Liver (tissue), 9 donors: Measurements from ENCODE around the gene DCC. TPM values are rescaled to one million over a fixed set of nuclear protein-coding genes. Genes with fewer than 3 reads are reported as not detected.

ENCODE experiments used
- DNase-seq: peaks from one replicate; pipeline ENCODE4 v3.0.0-alpha.2; 2017; ENCODE audit warnings: low spot score
- H3K27ac ChIP-seq, 2 donors: one replicate each; pipeline ENCODE4 v1.7.0; 2013; ENCODE audit warnings: inconsistent platforms in 2 of 2, low read length in 2 of 2, control low read depth in 1 of 2, low read depth in 1 of 2, mild to moderate bottlenecking in 1 of 2
- H3K27me3 ChIP-seq, 4 donors: one replicate each; pipeline versions ENCODE4 v1.6.1 to v1.7.0; 2013; ENCODE audit warnings: low read length in 3 of 4, inconsistent platforms in 1 of 4, mild to moderate bottlenecking in 1 of 4, moderate library complexity in 1 of 4; ENCODE audit not compliant: control insufficient read depth in 4 of 4, insufficient read depth in 4 of 4
- H3K36me3 ChIP-seq, 4 donors: one replicate each; pipeline versions ENCODE4 v1.6.1 to v1.7.0; 2013; ENCODE audit warnings: low read length in 3 of 4, mild to moderate bottlenecking in 3 of 4, low read depth in 1 of 4, moderate library complexity in 1 of 4; ENCODE audit not compliant: control insufficient read depth in 4 of 4, insufficient read depth in 3 of 4
- H3K4me1 ChIP-seq, 4 donors: one replicate each; pipeline versions ENCODE4 v1.6.1 to v1.7.0; 2013; ENCODE audit warnings: low read length in 3 of 4, mild to moderate bottlenecking in 3 of 4, moderate library complexity in 1 of 4; ENCODE audit not compliant: control insufficient read depth in 4 of 4, insufficient read depth in 4 of 4
- H3K4me3 ChIP-seq, 3 donors: one replicate each; pipeline versions ENCODE4 v1.6.1 to v1.7.0; 2013; ENCODE audit warnings: low read length in 3 of 3, control low read depth in 1 of 3, low read depth in 1 of 3, mild to moderate bottlenecking in 1 of 3
- H3K9ac ChIP-seq, 2 donors: one replicate each; pipeline ENCODE4 v1.7.0; 2013; ENCODE audit warnings: low read length in 2 of 2, mild to moderate bottlenecking in 2 of 2, moderate library complexity in 2 of 2, control low read depth in 1 of 2, low read depth in 1 of 2
- H3K9me3 ChIP-seq, 4 donors: one replicate each; pipeline versions ENCODE4 v1.6.1 to v1.7.0; 2013; ENCODE audit warnings: low read length in 3 of 4; ENCODE audit not compliant: control insufficient read depth in 4 of 4
- ATF3 ChIP-seq: IDR thresholded peaks from 2 replicates; pipeline ENCODE4 v1.6.1; 2016; ENCODE audit warnings: antibody characterized with exemption
- CTCF ChIP-seq: fragments of 150-350 bp; IDR thresholded peaks from 2 replicates; pipeline ENCODE4 v1.5.1; 2017; ENCODE audit warnings: improper control_type of control experiment, low read depth, low read length; ENCODE audit not compliant: missing input control
- EGR1 ChIP-seq, 2 donors: IDR thresholded peaks; 2 replicates each; pipeline ENCODE4 v1.6.1; 2016 to 2018; ENCODE audit warnings: antibody characterized with exemption in 2 of 2, low read depth in 2 of 2
- FOXA1 ChIP-seq: IDR thresholded peaks from 2 replicates; pipeline ENCODE4 v1.6.1; 2016; ENCODE audit warnings: antibody characterized with exemption
- FOXA2 ChIP-seq: IDR thresholded peaks from 2 replicates; pipeline ENCODE4 v1.6.1; 2016; ENCODE audit warnings: antibody characterized with exemption
- GABPA ChIP-seq, 2 donors: IDR thresholded peaks in 1 of 2; conservative IDR thresholded peaks in 1 of 2; 2 replicates each; pipeline ENCODE4 v1.6.1; 2016; ENCODE audit warnings: antibody characterized with exemption in 2 of 2, mild to moderate bottlenecking in 1 of 2, moderate library complexity in 1 of 2
- HNF4A ChIP-seq, 2 donors: conservative IDR thresholded peaks; 2 replicates each; pipeline ENCODE4 v1.6.1; 2016; ENCODE audit warnings: antibody characterized with exemption in 2 of 2, mild to moderate bottlenecking in 2 of 2
- HNF4G ChIP-seq: IDR thresholded peaks from 2 replicates; pipeline ENCODE4 v1.6.1; 2016; ENCODE audit warnings: antibody characterized with exemption
- JUND ChIP-seq, 2 donors: IDR thresholded peaks; 2 replicates each; pipeline ENCODE4 v1.6.1; 2016; ENCODE audit warnings: antibody characterized with exemption in 2 of 2
- MAX ChIP-seq: IDR thresholded peaks from 2 replicates; pipeline ENCODE4 v1.6.1; 2016; ENCODE audit warnings: antibody characterized with exemption
- NR2F2 ChIP-seq: IDR thresholded peaks from 2 replicates; pipeline ENCODE4 v1.6.1; 2016; ENCODE audit warnings: antibody characterized with exemption
- RAD21 ChIP-seq, 2 donors: IDR thresholded peaks; 2 replicates each; pipeline ENCODE4 v1.6.1; 2016; ENCODE audit warnings: antibody characterized with exemption in 2 of 2, mild to moderate bottlenecking in 2 of 2
- REST ChIP-seq: IDR thresholded peaks from 2 replicates; pipeline ENCODE4 v1.6.1; 2016; ENCODE audit warnings: antibody characterized with exemption, mild to moderate bottlenecking
- RXRA ChIP-seq, 2 donors: IDR thresholded peaks; 2 replicates each; pipeline ENCODE4 v1.6.1; 2017 to 2018; ENCODE audit warnings: antibody characterized with exemption in 2 of 2, mild to moderate bottlenecking in 1 of 2
- SP1 ChIP-seq: IDR thresholded peaks from 2 replicates; pipeline ENCODE4 v1.6.1; 2018; ENCODE audit warnings: antibody characterized with exemption, mild to moderate bottlenecking
- TAF1 ChIP-seq: conservative IDR thresholded peaks from 2 replicates; pipeline ENCODE4 v1.6.1; 2016; ENCODE audit warnings: antibody characterized with exemption, mild to moderate bottlenecking
- YY1 ChIP-seq: IDR thresholded peaks from 2 replicates; pipeline ENCODE4 v1.6.1; 2016; ENCODE audit warnings: antibody characterized with exemption, mild to moderate bottlenecking
- ZBTB33 ChIP-seq: IDR thresholded peaks from 2 replicates; pipeline ENCODE4 v1.6.1; 2016; ENCODE audit warnings: antibody characterized with exemption
- WGBS: extraction: QIAGEN DNeasy Blood & Tissue Kit; methylation state at CpG from one replicate; pipeline ENCODE4 v1.1.7; 2013; 5-methylcytosine and 5-hydroxymethylcytosine counted together
- polyA plus RNA-seq, 2 donors: library from polyadenylated mRNA; stranded (reverse) in 1 of 2; unstranded in 1 of 2; fragments of 200-250 nt in 1 of 2; fragments of >200 nt in 1 of 2; fragmentation: Nextera tagmentation in 1 of 2; extraction: Ambion mirVana in 1 of 2; gene quantifications; one replicate each; pipeline versions ENCODE4 v1.2.1 to v1.2.3, GENCODE V29; 2013 to 2015
- total RNA-seq, 2 donors: library from RNA; depleted of rRNA; stranded (reverse); fragments of >200 nt; gene quantifications; one replicate each; pipeline ENCODE4 v1.2.3, GENCODE V29; 2014
- donor health status: healthy.
- donor health status: healthy.
- donor health status: healthy.
- donor health status: healthy.
- donor health status: healthy.

The DCC gene
- total and polyA plus RNA-seq, 4 donors, result under 0.01 to 0.03 TPM; not detected in 2

GRCh38 chr18:53101536-53102105, 761.6 kb downstream of the DCC start:
- H3K9me3 ChIP-seq, result no peaks in the 10 kb centered on the region
- H3K4me1 ChIP-seq, result no peaks in the 10 kb centered on the region
- H3K27me3 ChIP-seq, result no peaks in the 10 kb centered on the region
- H3K4me3 ChIP-seq, result no peak overlapping the region
- 69% methylated on average over 5 of the region's 5 CpGs for WGBS
- DNase-seq, result no peak
- no peaks in the 10 kb centered on the region for H3K36me3 ChIP-seq
- no peak overlapping the region for H3K9ac ChIP-seq
- H3K27ac ChIP-seq, result no peak overlapping the region
- no peak for TF ChIP-seq YY1

GRCh38 chr18:53114441-53114840, 774.4 kb downstream of the DCC start:
- Histone ChIP-seq H3K4me1 (no peaks in the 10 kb centered on the region), H3K9ac (no peak overlapping the region), H3K4me3 (no peak overlapping the region), H3K27me3 (peaks cover 0 to 2% (median 0%) of the 10 kb centered on the region in 4 donors), H3K9me3 (peaks cover 0 to 3% (median 0%) of the 10 kb centered on the region in 4 donors), H3K27ac (no peak overlapping the region), H3K36me3 (no peaks in the 10 kb centered on the region)
- DNase-seq, result no peak
- WGBS, result 47% methylated on average over 3 of the region's 3 CpGs
- no peak for TF ChIP-seq YY1
- no peak for TF ChIP-seq GABPA (IDR thresholded peaks at IDR 0.05 in 1 of 2, conservative IDR thresholded peaks at IDR 0.05 in 1 of 2)
- TF ChIP-seq JUND (IDR thresholded peaks at IDR 0.05), result no peak
- TF ChIP-seq HNF4G, result no peak
- TF ChIP-seq TAF1, result no peak
- no peak for TF ChIP-seq FOXA2
- TF ChIP-seq SP1, result no peak
- TF ChIP-seq RAD21 (IDR thresholded peaks at IDR 0.05), result no peak
- no peak for TF ChIP-seq MAX
- no peak for TF ChIP-seq FOXA1
- no peak for TF ChIP-seq REST
- TF ChIP-seq EGR1 (IDR thresholded peaks at IDR 0.05; ENCODE audit: low read depth in 2 of 2), result no peak
- TF ChIP-seq NR2F2, result no peak
- no peak for TF ChIP-seq ATF3
- TF ChIP-seq HNF4A (conservative IDR thresholded peaks at IDR 0.05), result no peak
- TF ChIP-seq CTCF, result no peak
- no peak for TF ChIP-seq ZBTB33
- no peak for TF ChIP-seq RXRA (IDR thresholded peaks at IDR 0.05)
